ENCODE results near the gene GABRR3. TPM values are rescaled to one million over a fixed set of nuclear protein-coding genes. Genes with fewer than 3 reads are reported as not detected.

The GABRR3 gene
- total and polyA plus RNA-seq, 12 donors: not detected

GRCh38 chr3:97967966-97968365 is 67.1 kb downstream of the GABRR3 start:
- Histone ChIP-seq H3K27me3 (no peaks in the 10 kb centered on the region), H3K4me1 (peaks cover 0 to 41% (median 12%) of the 10 kb centered on the region in 9 donors), H3K27ac (no peak overlapping the region), H3K4me3 (no peak overlapping the region), H3K9me3 (no peaks in the 10 kb centered on the region), H3K36me3 (peaks cover 0 to 23% (median 0%) of the 10 kb centered on the region in 9 donors)
- intact Hi-C loops (cut with DNase I): no loop called here
- no peak for ATAC-seq
- DNase-seq: no peak
- WGBS, 2 donors: 94 to 95% methylated on average over 8 of the region's 8 CpGs
- TF ChIP-seq, protein P1, sequence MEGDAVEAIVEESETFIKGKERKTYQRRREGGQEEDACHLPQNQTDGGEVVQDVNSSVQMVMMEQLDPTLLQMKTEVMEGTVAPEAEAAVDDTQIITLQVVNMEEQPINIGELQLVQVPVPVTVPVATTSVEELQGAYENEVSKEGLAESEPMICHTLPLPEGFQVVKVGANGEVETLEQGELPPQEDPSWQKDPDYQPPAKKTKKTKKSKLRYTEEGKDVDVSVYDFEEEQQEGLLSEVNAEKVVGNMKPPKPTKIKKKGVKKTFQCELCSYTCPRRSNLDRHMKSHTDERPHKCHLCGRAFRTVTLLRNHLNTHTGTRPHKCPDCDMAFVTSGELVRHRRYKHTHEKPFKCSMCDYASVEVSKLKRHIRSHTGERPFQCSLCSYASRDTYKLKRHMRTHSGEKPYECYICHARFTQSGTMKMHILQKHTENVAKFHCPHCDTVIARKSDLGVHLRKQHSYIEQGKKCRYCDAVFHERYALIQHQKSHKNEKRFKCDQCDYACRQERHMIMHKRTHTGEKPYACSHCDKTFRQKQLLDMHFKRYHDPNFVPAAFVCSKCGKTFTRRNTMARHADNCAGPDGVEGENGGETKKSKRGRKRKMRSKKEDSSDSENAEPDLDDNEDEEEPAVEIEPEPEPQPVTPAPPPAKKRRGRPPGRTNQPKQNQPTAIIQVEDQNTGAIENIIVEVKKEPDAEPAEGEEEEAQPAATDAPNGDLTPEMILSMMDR (IDR thresholded peaks at IDR 0.05): no peak

- no peaks in the 10 kb centered on the region for H3K27me3 ChIP-seq
- WGBS, 2 donors: 73 to 75% methylated on average over 8 of the region's 8 CpGs
- no peak for DNase-seq
- H3K27ac ChIP-seq: peak overlapping the region in 1 of 10 donors; percentile 14
- no peaks in the 10 kb centered on the region for H3K9me3 ChIP-seq
- H3K36me3 ChIP-seq: peaks cover 0 to 66% (median 10%) of the 10 kb centered on the region in 9 donors
- intact Hi-C loops (cut with DNase I): no loop called here
- no peak for ATAC-seq
- H3K4me1 ChIP-seq: peaks cover 0 to 41% (median 13%) of the 10 kb centered on the region in 9 donors
- TF ChIP-seq, protein P1 (IDR thresholded peaks at IDR 0.05): no peak
- no peak overlapping the region for H3K4me3 ChIP-seq
These were observed 73.9 kb downstream of the GABRR3 start for GRCh38 chr3:97960993-97961766.

GRCh38 chr3:97960551-97960950 is 74.6 kb downstream of the GABRR3 start:
- DNase-seq (no peak), ATAC-seq (no peak)
- intact Hi-C loops (cut with DNase I): no loop called here
- Histone ChIP-seq H3K9me3 (no peaks in the 10 kb centered on the region), H3K27ac (no peak overlapping the region), H3K27me3 (no peaks in the 10 kb centered on the region), H3K36me3 (peaks cover 0 to 66% (median 10%) of the 10 kb centered on the region in 9 donors), H3K4me1 (peaks cover 0 to 41% (median 13%) of the 10 kb centered on the region in 9 donors), H3K4me3 (peak overlapping the region in 1 of 10 donors; percentile 7)
- 80 to 84% methylated on average over 5 of the region's 5 CpGs for WGBS, 2 donors
- TF ChIP-seq, protein P1 (IDR thresholded peaks at IDR 0.05): no peak

GRCh38 chr3:97959872-97960271 is 75.2 kb downstream of the GABRR3 start:
- H3K36me3 ChIP-seq: peaks cover 0 to 71% (median 10%) of the 10 kb centered on the region in 9 donors
- 88 to 92% methylated on average over 5 of the region's 5 CpGs for WGBS, 2 donors
- intact Hi-C loops (cut with DNase I): no loop called here
- no peak for DNase-seq
- ATAC-seq: no peak
- H3K4me3 ChIP-seq: no peak overlapping the region
- H3K4me1 ChIP-seq: peaks cover 0 to 41% (median 13%) of the 10 kb centered on the region in 9 donors
- H3K27me3 ChIP-seq: no peaks in the 10 kb centered on the region
- TF ChIP-seq, protein P1 (IDR thresholded peaks at IDR 0.05): no peak
- H3K9me3 ChIP-seq: no peaks in the 10 kb centered on the region
- no peak overlapping the region for H3K27ac ChIP-seq
